ENCODE results near the gene SLCO1A2.
A peak's percentile ranks its signal among the peaks of the same experiment; 100 is the strongest.

Gene SLCO1A2

DNA sequence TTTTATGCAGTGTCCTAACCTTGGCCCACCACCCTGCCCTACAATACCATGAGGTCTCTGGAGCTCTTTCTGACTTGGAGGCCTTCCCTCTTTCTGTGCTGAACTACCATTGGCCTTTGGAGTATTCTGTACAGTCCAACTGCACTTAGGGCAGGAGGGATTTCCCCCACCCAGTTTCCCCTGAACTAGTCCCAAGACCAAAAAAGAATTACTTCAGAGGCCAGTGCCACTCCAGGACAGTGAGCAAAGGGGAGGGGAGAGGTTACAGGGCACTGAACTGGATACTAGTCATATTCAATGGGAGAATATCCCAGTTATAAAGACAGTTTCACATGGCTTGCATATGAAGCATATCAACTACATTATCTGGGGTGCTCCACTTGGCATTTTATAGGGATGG is 6.1 kb downstream of the SLCO1A2 start:
- DNase-seq (ENCODE audit: low read depth), result no peak

- no peak for DNase-seq (ENCODE audit: low read depth)
Observed at GRCh38 chr12:21324551-21324950, 10.2 kb downstream of the SLCO1A2 start.

- no peak for DNase-seq (ENCODE audit: low read depth)
Observed at GRCh38 chr12:21323736-21324135, 11.0 kb downstream of the SLCO1A2 start.

DNA sequence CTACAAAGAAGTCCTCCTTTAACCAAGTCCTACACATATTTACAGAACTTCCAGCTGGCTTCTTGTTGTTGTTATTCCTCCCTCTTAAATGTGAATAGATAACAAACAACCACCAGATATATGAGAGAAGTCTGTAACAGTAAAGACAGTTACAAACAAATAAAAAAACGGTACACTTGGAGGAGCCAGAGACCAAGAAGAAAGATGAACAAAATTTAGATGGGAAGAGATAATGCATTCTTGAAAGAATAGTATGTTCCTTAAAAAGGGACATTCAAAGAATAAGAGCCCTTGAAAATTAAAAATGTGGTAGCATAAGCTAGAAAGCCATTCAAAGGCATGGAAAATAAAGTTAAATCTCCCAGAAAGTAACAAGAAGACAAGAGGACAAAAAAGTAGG is 25.9 kb downstream of the SLCO1A2 start:
- no peak for DNase-seq (ENCODE audit: low read depth)

- no peak for DNase-seq (ENCODE audit: low read depth)
Observed at GRCh38 chr12:21305661-21306060, 29.1 kb downstream of the SLCO1A2 start.

GRCh38 chr12:21300632-21301031 is 34.1 kb downstream of the SLCO1A2 start:
- no peak for DNase-seq (ENCODE audit: low read depth)

- DNase-seq (ENCODE audit: low read depth), result no peak
Observed at GRCh38 chr12:21296751-21297406, 37.8 kb downstream of the SLCO1A2 start.

- DNase-seq (ENCODE audit: low read depth), result no peak
Observed at GRCh38 chr12:21296348-21296747, 38.4 kb downstream of the SLCO1A2 start.

DNA sequence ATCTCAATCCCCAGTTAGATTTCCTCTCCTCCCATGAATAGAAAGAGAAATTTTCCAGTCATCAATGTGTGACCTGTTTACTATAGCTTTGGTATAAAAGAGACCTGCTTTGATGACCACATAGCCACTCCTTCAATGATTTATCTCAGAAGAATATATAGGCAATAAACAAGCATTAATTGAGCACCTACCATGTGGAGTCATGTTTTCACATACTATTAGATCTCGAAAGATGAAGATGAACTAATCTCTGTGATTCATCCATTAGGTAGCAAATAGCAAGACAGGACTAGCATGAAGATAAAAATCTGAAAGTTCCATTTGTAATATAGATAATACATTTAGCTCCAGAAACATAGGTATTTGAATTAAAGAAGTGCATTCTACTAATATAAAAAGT is 40.5 kb downstream of the SLCO1A2 start:
- DNase-seq (ENCODE audit: low read depth), result no peak

- no peak for DNase-seq (ENCODE audit: low read depth)
Observed at GRCh38 chr12:21292111-21292510, 42.6 kb downstream of the SLCO1A2 start.

GRCh38 chr12:21289698-21290097 is 45.0 kb downstream of the SLCO1A2 start:
- no peak for DNase-seq (ENCODE audit: low read depth)

DNA sequence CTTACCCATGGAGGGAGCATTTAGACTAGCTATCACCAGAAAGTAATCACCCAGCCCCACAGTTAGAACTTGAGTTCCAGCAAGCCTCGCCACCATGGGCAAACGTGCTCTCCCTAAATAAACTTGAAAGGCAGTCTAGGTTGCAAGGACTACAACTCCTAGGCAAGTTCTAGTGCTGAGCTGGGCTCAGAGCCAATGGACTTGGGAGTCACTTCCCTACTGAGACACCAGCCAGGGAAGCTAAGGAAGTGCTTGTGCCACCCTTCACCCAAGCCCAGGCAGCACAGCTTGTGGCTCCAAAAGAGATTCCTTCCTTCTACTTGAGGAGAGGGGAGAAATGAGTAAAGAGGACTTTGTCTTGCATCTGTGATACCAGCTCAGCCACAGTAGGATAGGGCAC is 57.9 kb downstream of the SLCO1A2 start:
- DNase-seq (ENCODE audit: low read depth), result no peak

- no peak for DNase-seq (ENCODE audit: low read depth)
Observed at GRCh38 chr12:21265932-21266331, 68.8 kb downstream of the SLCO1A2 start.

DNA sequence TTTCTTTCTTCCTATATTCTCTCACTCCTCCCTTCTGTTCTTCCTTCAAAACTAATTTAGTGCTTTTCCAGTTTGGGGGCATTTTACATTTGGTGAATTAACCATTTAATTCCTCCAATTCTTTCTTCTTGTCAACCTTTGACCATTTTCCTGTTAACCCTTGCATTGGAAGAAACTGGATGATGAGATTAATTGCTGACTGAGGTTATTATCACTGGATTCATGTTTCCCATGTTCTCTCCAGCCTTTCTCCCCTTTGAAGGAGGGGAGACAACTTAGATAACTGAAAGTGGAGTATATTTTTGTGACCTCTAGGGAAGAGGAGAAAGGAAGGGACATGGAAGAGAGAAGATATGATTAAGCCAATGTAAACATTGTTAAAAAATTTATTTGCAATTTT is 70.5 kb downstream of the SLCO1A2 start:
- no peak for DNase-seq (ENCODE audit: low read depth)

DNA sequence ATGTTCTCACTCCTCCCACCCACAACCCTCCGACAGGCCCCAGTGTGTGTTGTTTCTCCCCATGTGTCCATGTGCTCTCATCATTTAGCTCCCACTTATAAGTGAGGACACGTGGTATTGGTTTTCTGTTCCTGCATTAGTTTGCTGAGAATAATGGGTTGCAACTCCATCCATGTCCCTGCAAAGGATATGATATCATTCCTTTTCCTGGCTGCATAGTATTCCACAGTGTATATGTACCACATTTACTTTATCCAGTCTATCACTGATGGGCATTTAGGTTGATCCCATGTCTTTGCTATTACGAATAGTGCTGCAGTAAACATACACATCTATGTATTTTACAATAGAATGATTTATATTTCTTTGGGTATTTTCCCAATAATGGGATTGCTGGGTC is 77.5 kb downstream of the SLCO1A2 start:
- no peak for DNase-seq (ENCODE audit: low read depth)

GRCh38 chr12:21252070-21252469 is 82.6 kb downstream of the SLCO1A2 start:
- DNase-seq (ENCODE audit: low read depth), result no peak

DNA sequence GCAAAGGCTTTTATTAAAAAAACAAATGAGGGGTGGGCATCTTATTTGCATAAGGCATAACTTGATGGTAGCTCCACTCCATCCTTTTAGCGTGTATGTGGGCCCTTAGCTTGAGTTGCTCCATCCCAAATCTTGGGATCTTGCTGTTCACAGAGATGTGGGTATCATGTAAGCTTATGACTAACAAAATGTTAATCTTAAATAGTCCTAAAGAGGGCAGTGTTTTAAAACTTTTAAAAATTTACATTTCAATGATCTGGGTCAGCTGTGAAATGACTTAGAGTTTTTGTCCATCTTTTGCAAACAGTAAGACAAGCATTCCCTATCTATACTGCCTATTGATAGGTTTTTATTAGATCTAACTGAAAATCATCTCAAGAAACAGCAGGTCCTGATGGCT is 86.0 kb downstream of the SLCO1A2 start:
- DNase-seq (ENCODE audit: low read depth), result peak; percentile 3

DNA sequence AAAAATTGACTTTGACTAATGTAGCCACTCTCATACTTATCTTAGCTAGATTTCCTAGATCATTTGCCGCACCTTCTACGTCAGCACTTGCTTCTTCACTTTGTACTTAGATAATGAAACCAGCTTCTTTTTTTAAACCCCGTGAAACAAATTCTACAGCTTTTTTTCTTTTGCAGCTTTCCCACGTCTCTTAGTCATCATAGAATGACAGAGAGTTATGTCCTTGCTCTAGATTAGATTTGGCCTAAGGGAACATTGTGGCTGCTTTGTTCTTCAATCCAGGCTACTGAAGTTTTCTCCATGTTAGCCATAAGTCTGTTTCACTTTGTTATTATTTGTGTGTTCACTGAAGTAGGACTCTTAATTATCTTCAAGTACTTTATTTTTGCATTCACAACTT is 94.9 kb downstream of the SLCO1A2 start:
- DNase-seq (ENCODE audit: low read depth), result no peak

DNA sequence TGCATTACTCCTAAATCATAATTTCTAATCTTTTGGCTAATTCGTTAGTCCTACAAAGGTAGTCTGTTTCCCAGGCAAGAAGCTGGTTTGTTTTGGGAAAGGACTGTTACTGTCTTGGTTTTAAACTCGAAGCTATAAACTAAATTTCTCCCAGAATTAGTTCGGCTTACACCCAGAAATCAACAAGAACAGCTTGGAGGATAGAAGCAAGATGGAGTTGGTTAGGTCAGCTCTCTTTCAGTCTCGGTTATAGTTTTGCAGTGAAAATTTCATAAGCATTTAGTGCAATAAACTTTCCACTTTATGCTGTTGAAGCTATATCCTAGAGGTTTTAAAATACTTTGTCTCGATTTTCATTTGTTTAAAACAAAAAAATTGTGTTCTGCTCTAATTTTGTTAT is 100.3 kb downstream of the SLCO1A2 start:
- no peak for DNase-seq (ENCODE audit: low read depth)

- DNase-seq (ENCODE audit: low read depth), result no peak
Observed at GRCh38 chr12:21223930-21224329, 110.8 kb downstream of the SLCO1A2 start.

GRCh38 chr12:21221778-21222177 is 112.9 kb downstream of the SLCO1A2 start:
- no peak for DNase-seq (ENCODE audit: low read depth)

DNA sequence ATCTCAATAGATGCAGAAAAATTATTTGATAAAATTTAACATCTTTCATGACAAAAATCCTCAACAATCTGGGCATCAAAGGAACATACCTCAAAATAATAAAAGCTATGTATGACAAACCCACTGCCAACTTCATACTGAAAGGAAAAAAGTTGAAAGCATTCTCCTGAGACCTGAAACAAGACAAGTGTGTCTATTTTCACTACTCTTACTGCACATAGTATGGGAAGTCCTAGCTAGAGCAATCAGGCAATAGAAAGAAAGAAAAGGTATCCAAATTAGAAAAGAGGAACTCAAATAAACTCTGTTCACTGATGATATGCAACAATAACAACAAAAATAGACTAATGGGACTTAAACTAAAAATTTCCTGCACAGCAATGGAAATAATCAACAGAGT is 113.6 kb downstream of the SLCO1A2 start:
- DNase-seq (ENCODE audit: low read depth), result no peak

- no peak for DNase-seq (ENCODE audit: low read depth)
Observed at GRCh38 chr12:21220266-21220665, 114.5 kb downstream of the SLCO1A2 start.

DNA sequence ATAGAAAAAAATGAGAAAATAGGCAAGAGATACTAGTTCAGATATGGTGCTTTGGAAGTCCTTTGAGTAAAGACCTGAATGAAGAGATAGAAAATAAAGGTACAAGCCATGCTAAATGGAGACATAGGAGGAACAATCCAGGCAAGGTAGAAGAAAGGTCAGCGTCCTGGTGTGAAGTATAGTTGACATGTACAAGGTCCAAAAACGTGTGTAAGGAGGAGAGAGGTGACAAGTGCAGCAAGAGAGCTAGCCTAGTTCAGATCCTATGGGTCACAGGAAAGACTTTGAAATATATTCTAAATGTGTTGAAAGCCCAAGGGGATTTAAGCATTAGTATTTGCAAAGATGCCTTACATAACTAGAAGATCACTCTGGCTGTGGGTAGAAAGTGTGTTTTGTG is 115.5 kb downstream of the SLCO1A2 start:
- no peak for DNase-seq (ENCODE audit: low read depth)

All from HS-5 (cell line).